ENCODE results near the gene SEMA4D. TPM values are rescaled to one million over a fixed set of nuclear protein-coding genes. Genes with fewer than 3 reads are reported as not detected.
"Not testable (repeated sequence)": the region's sequence is repeated elsewhere in the genome, so short reads cannot be mapped to it uniquely, and the experiment has no call there.

The SEMA4D gene
- total RNA-seq, 1 experiment from 2014 or later: 23.3 TPM

- TF ChIP-seq CTCF (IDR thresholded peaks at IDR 0.05; ENCODE audit: unreplicated experiment): no peak
- CTCF ChIA-PET: no interaction called here
- Mint-ChIP-seq H3K36me3 (ENCODE audit: insufficient read depth, unreplicated experiment) (no peaks in the 10 kb centered on the region), H3K4me3 (ENCODE audit: low read depth, unreplicated experiment) (no peak overlapping the region), H3K27ac (ENCODE audit: unreplicated experiment) (no peak overlapping the region), H3K4me1 (ENCODE audit: low read depth, unreplicated experiment) (no peaks in the 10 kb centered on the region), H3K9me3 (ENCODE audit: low read depth, unreplicated experiment) (no peaks in the 10 kb centered on the region), H3K27me3 (ENCODE audit: unreplicated experiment) (no peaks in the 10 kb centered on the region)
- no peak for DNase-seq
- no TSS peak for BruUV-seq (replicated peaks)
- intact Hi-C loops (cut with micrococcal nuclease; ENCODE audit: unreplicated experiment): no loop called here
These were observed 23.0 kb downstream of the SEMA4D start for GRCh38 chr9:89474939-89475338.

GRCh38 chr9:89473762-89474469 lies 24.0 kb downstream of the SEMA4D start:
- no peak for DNase-seq
- H3K27me3 Mint-ChIP-seq (ENCODE audit: unreplicated experiment): no peaks in the 10 kb centered on the region
- CTCF ChIA-PET: no interaction called here
- no peak for TF ChIP-seq CTCF (IDR thresholded peaks at IDR 0.05; ENCODE audit: unreplicated experiment)
- H3K27ac Mint-ChIP-seq (ENCODE audit: unreplicated experiment): no peak overlapping the region
- H3K9me3 Mint-ChIP-seq (ENCODE audit: low read depth, unreplicated experiment): no peaks in the 10 kb centered on the region
- H3K4me1 Mint-ChIP-seq (ENCODE audit: low read depth, unreplicated experiment): peaks cover 6% of the 10 kb centered on the region
- BruUV-seq (replicated peaks): no TSS peak
- H3K4me3 Mint-ChIP-seq (ENCODE audit: low read depth, unreplicated experiment): no peak overlapping the region
- H3K36me3 Mint-ChIP-seq (ENCODE audit: insufficient read depth, unreplicated experiment): no peaks in the 10 kb centered on the region
- intact Hi-C loops (cut with micrococcal nuclease; ENCODE audit: unreplicated experiment): no loop called here

GRCh38 chr9:89471796-89472320 lies 26.1 kb downstream of the SEMA4D start:
- CTCF ChIA-PET; H3K27ac Mint-ChIP-seq (ENCODE audit: unreplicated experiment); H3K27me3 Mint-ChIP-seq (ENCODE audit: unreplicated experiment); BruUV-seq (replicated peaks); intact Hi-C loops (cut with micrococcal nuclease; ENCODE audit: unreplicated experiment); DNase-seq; H3K9me3 Mint-ChIP-seq (ENCODE audit: low read depth, unreplicated experiment); H3K36me3 Mint-ChIP-seq (ENCODE audit: insufficient read depth, unreplicated experiment); H3K4me3 Mint-ChIP-seq (ENCODE audit: low read depth, unreplicated experiment): not testable (repeated sequence)
- peaks cover 11% of the 10 kb centered on the region for H3K4me1 Mint-ChIP-seq (ENCODE audit: low read depth, unreplicated experiment)

GRCh38 chr9:89471390-89471789 lies 26.5 kb downstream of the SEMA4D start:
- BruUV-seq (replicated peaks): no TSS peak
- H3K36me3 Mint-ChIP-seq (ENCODE audit: insufficient read depth, unreplicated experiment): no peaks in the 10 kb centered on the region
- no peak for DNase-seq
- H3K27ac Mint-ChIP-seq (ENCODE audit: unreplicated experiment): no peak overlapping the region
- no peak for TF ChIP-seq CTCF (IDR thresholded peaks at IDR 0.05; ENCODE audit: unreplicated experiment)
- no peaks in the 10 kb centered on the region for H3K9me3 Mint-ChIP-seq (ENCODE audit: low read depth, unreplicated experiment)
- H3K4me1 Mint-ChIP-seq (ENCODE audit: low read depth, unreplicated experiment): peaks cover 11% of the 10 kb centered on the region
- H3K4me3 Mint-ChIP-seq (ENCODE audit: low read depth, unreplicated experiment): no peak overlapping the region
- intact Hi-C loops (cut with micrococcal nuclease; ENCODE audit: unreplicated experiment): no loop called here
- no peaks in the 10 kb centered on the region for H3K27me3 Mint-ChIP-seq (ENCODE audit: unreplicated experiment)
- CTCF ChIA-PET: no interaction called here

GRCh38 chr9:89470224-89470839 lies 27.6 kb downstream of the SEMA4D start:
- H3K4me3 Mint-ChIP-seq (ENCODE audit: low read depth, unreplicated experiment): no peak overlapping the region
- no peak overlapping the region for H3K27ac Mint-ChIP-seq (ENCODE audit: unreplicated experiment)
- intact Hi-C loops (cut with micrococcal nuclease; ENCODE audit: unreplicated experiment): no loop called here

More at GRCh38 chr9:89470224-89470839, 27.6 kb downstream of the SEMA4D start:
- Mint-ChIP-seq H3K9me3 (ENCODE audit: low read depth, unreplicated experiment) (no peaks in the 10 kb centered on the region), H3K27me3 (ENCODE audit: unreplicated experiment) (no peaks in the 10 kb centered on the region), H3K4me1 (ENCODE audit: low read depth, unreplicated experiment) (peaks cover 11% of the 10 kb centered on the region), H3K36me3 (ENCODE audit: insufficient read depth, unreplicated experiment) (no peaks in the 10 kb centered on the region)
- no peak for TF ChIP-seq CTCF (IDR thresholded peaks at IDR 0.05; ENCODE audit: unreplicated experiment)
- CTCF ChIA-PET: no interaction called here
- no TSS peak for BruUV-seq (replicated peaks)
- no peak for DNase-seq

Measured in Calu3 (cell line).